Measurements from ENCODE around the gene PPP1R8. TPM values are rescaled to one million over a fixed set of nuclear protein-coding genes. Genes with fewer than 3 reads are reported as not detected.

Gene PPP1R8
- total RNA-seq, 1 experiment from 2014 or later: 57.4 TPM

GRCh38 chr1:27835046-27835445, 4.5 kb downstream of the PPP1R8 start:
- H3K4me2 ChIP-seq (ENCODE audit: low read length): no peak overlapping the region
- no peak overlapping the region for H2AFZ ChIP-seq (ENCODE audit: low read depth, low read length, poor library complexity, severe bottlenecking)
- H3K36me3 ChIP-seq (ENCODE audit: control insufficient read depth in 1 of 2, insufficient read depth in 2 of 2, low read length in 2 of 2): peaks cover 13 to 33% of the 10 kb centered on the region in 2 experiments
- ChIA-PET CTCF (no interaction called here), RAD21 (ENCODE audit: low non-redundant PET in 1 of 2, low total read pairs in 2 of 2, uncharacterized antibody in 2 of 2, unreplicated experiment in 2 of 2) (no interaction called here), POLR2A (no interaction called here)
- ATAC-seq (no peak), DNase-seq (ENCODE audit: low read depth, low spot score) (no peak)
- no peak overlapping the region for H3K4me3 ChIP-seq (replicated peaks in 1 of 2; ENCODE audit: low read depth in 1 of 2, low read length in 2 of 2)
- no peak overlapping the region for H3K27ac ChIP-seq (ENCODE audit: low read depth, low read length)
- peaks cover 89% of the 10 kb centered on the region for H3K79me2 ChIP-seq (ENCODE audit: insufficient read depth, low read length)
- H3K27me3 ChIP-seq (ENCODE audit: insufficient read depth, low read length): no peaks in the 10 kb centered on the region
- H3K9me2 ChIP-seq (ENCODE audit: insufficient read depth): no peaks in the 10 kb centered on the region
- peaks cover 2 to 15% of the 10 kb centered on the region in 2 experiments; a peak in 2 of 4 replicates for H3K4me1 ChIP-seq (ENCODE audit: control insufficient read depth in 1 of 2, insufficient read depth in 2 of 2, low read length in 2 of 2)
- no TSS peak for BruUV-seq (replicated peaks)
- H3K9me3 ChIP-seq (ENCODE audit: control insufficient read depth in 1 of 2, insufficient read depth in 1 of 2, low read depth in 1 of 2, low read length in 2 of 2): peaks cover 0 to 6% of the 10 kb centered on the region in 2 experiments; a peak in 1 of 4 replicates
- no peak for TF ChIP-seq EGR1 (IDR thresholded peaks at IDR 0.05; ENCODE audit: low read depth)
- TF ChIP-seq CEBPB (IDR thresholded peaks at IDR 0.05; ENCODE audit: low read depth): no peak
- no peak for TF ChIP-seq FOSL1 (IDR thresholded peaks at IDR 0.05; ENCODE audit: low read depth)
- no peak for TF ChIP-seq YY1 (IDR thresholded peaks at IDR 0.05; ENCODE audit: extremely low read depth, insufficient replicate concordance, low read depth, low read length)
- no peak for TF ChIP-seq TCF7L2 (IDR thresholded peaks at IDR 0.05; ENCODE audit: borderline replicate concordance, extremely low read depth, insufficient read depth, insufficient read length)
- TF ChIP-seq ZFX (IDR thresholded peaks at IDR 0.05): no peak
- TF ChIP-seq SP1 (IDR thresholded peaks at IDR 0.05; ENCODE audit: low read depth): no peak
- no peak for TF ChIP-seq ZBTB33 (IDR thresholded peaks at IDR 0.05; ENCODE audit: extremely low read depth, insufficient replicate concordance, low read length)
- no peak for TF ChIP-seq POLR2A (IDR thresholded peaks at IDR 0.05; ENCODE audit: borderline replicate concordance, extremely low read depth, insufficient read depth, insufficient read length)
- TF ChIP-seq SRF (IDR thresholded peaks at IDR 0.05; ENCODE audit: low read depth): no peak
- TF ChIP-seq EZH2 (IDR thresholded peaks at IDR 0.05): no peak
- no peak for TF ChIP-seq REST (IDR thresholded peaks at IDR 0.05; ENCODE audit: low read depth)
- no peak for TF ChIP-seq ELF1 (IDR thresholded peaks at IDR 0.05; ENCODE audit: borderline replicate concordance, low read depth)
- no peak for TF ChIP-seq POLR2AphosphoS5 (IDR thresholded peaks at IDR 0.05; ENCODE audit: low read depth, low read length)
- no peak for TF ChIP-seq ATF3 (IDR thresholded peaks at IDR 0.05)
- no peak for TF ChIP-seq JUND (IDR thresholded peaks at IDR 0.05)
- intact Hi-C loops (cut with micrococcal nuclease): no loop called here
- no peak overlapping the region for H3K9ac ChIP-seq (ENCODE audit: low read length)
- no peaks in the 10 kb centered on the region; the same call in 1 of the 2 replicates for H4K20me1 ChIP-seq (ENCODE audit: insufficient read depth)
